ENCODE results near the gene TSC2.

The TSC2 gene

GRCh38 chr16:2056077-2056476 is 8.3 kb downstream of the TSC2 start:
- peaks cover 27% of the 10 kb centered on the region for H3K36me3 ChIP-seq (ENCODE audit: control insufficient read depth, insufficient read depth, low read length)

GRCh38 chr16:2056681-2057407 is 9.1 kb downstream of the TSC2 start:
- TF ChIP-seq CTCF (IDR thresholded peaks at IDR 0.05; ENCODE audit: insufficient read depth, low read length, poor library complexity, severe bottlenecking), result no peak
- no peak for DNase-seq (ENCODE audit: extremely low read depth, insufficient read length)
- Histone ChIP-seq H3K27me3 (replicated peaks; ENCODE audit: control insufficient read depth, insufficient read depth, low read length) (no peaks in the 10 kb centered on the region), H3K36me3 (ENCODE audit: control insufficient read depth, insufficient read depth, low read length) (peaks cover 27% of the 10 kb centered on the region), H3K4me3 (replicated peaks; ENCODE audit: low read depth, low read length) (no peak overlapping the region)

More at GRCh38 chr16:2056077-2056476, 8.3 kb downstream of the TSC2 start:
- Histone ChIP-seq H3K27me3 (replicated peaks; ENCODE audit: control insufficient read depth, insufficient read depth, low read length) (no peaks in the 10 kb centered on the region), H3K4me3 (replicated peaks; ENCODE audit: low read depth, low read length) (no peak overlapping the region)
- TF ChIP-seq CTCF (IDR thresholded peaks at IDR 0.05; ENCODE audit: insufficient read depth, low read length, poor library complexity, severe bottlenecking), result peak; percentile 13
- DNase-seq (ENCODE audit: extremely low read depth, insufficient read length), result no peak

- Histone ChIP-seq H3K36me3 (ENCODE audit: control insufficient read depth, insufficient read depth, low read length) (peaks cover 25% of the 10 kb centered on the region), H3K27me3 (replicated peaks; ENCODE audit: control insufficient read depth, insufficient read depth, low read length) (no peaks in the 10 kb centered on the region), H3K4me3 (replicated peaks; ENCODE audit: low read depth, low read length) (no peak overlapping the region)
- TF ChIP-seq CTCF (IDR thresholded peaks at IDR 0.05; ENCODE audit: insufficient read depth, low read length, poor library complexity, severe bottlenecking), result no peak
- DNase-seq (ENCODE audit: extremely low read depth, insufficient read length), result no peak
Observed at GRCh38 chr16:2057438-2057837, 9.7 kb downstream of the TSC2 start.

- no peak for TF ChIP-seq CTCF (IDR thresholded peaks at IDR 0.05; ENCODE audit: insufficient read depth, low read length, poor library complexity, severe bottlenecking)
- no peak for DNase-seq (ENCODE audit: extremely low read depth, insufficient read length)
- Histone ChIP-seq H3K4me3 (replicated peaks; ENCODE audit: low read depth, low read length) (no peak overlapping the region), H3K36me3 (ENCODE audit: control insufficient read depth, insufficient read depth, low read length) (peaks cover 21% of the 10 kb centered on the region), H3K27me3 (replicated peaks; ENCODE audit: control insufficient read depth, insufficient read depth, low read length) (no peaks in the 10 kb centered on the region)
Observed at GRCh38 chr16:2058420-2058819, 10.6 kb downstream of the TSC2 start.

- DNase-seq (ENCODE audit: extremely low read depth, insufficient read length), result no peak
- TF ChIP-seq CTCF (IDR thresholded peaks at IDR 0.05; ENCODE audit: insufficient read depth, low read length, poor library complexity, severe bottlenecking), result no peak
- H3K36me3 ChIP-seq (ENCODE audit: control insufficient read depth, insufficient read depth, low read length), result peaks cover 18% of the 10 kb centered on the region
- H3K4me3 ChIP-seq (replicated peaks; ENCODE audit: low read depth, low read length), result no peak overlapping the region
- H3K27me3 ChIP-seq (replicated peaks; ENCODE audit: control insufficient read depth, insufficient read depth, low read length), result no peaks in the 10 kb centered on the region
Observed at GRCh38 chr16:2058872-2059271, 11.1 kb downstream of the TSC2 start.
